ENCODE results near the gene YJEFN3. TPM values are rescaled to one million over a fixed set of nuclear protein-coding genes. Genes with fewer than 3 reads are reported as not detected.

The YJEFN3 gene
- total RNA-seq, 1 experiment from 2014 or later: 16.6 TPM

DNA sequence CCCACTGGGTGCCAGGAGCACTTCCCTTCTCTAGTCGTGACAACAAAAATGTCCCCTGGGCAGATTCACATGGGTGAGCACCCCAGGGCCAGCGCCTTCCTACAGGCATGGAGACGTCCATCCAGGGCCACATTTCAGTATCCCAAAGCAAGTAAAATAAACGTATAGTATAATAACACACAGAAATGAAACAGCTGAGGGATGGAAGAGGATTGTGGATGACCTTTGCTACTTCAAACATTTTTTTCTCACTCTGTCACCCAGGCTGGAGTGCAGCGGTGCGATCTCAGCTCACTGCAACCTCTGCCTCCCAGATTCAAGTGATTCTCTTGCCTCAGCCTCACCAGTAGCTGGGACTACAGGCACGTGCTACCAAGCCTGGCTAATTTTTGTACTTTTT is 37.6 kb downstream of the YJEFN3 start:
- Histone ChIP-seq H3K27ac (ENCODE audit: insufficient read length, low read depth, low read length) (no peak overlapping the region), H4K5ac (ENCODE audit: insufficient read length, low read depth, low read length) (no peak overlapping the region), H3K18ac (ENCODE audit: insufficient read length, low read depth, low read length) (no peak overlapping the region), H3K9ac (ENCODE audit: extremely low read depth, insufficient read length, low read length) (no peak overlapping the region), H3K14ac (ENCODE audit: insufficient read depth, low read length) (no peak overlapping the region), H3K23ac (ENCODE audit: insufficient read length, low read depth, low read length) (no peak overlapping the region), H3K79me1 (ENCODE audit: insufficient read depth, low read depth, low read length, poor library complexity, severe bottlenecking) (no peaks in the 10 kb centered on the region), H2BK120ac (ENCODE audit: low read depth, low read length, poor library complexity, severe bottlenecking) (no peak overlapping the region), H4K91ac (ENCODE audit: insufficient read length, low read depth, low read length) (no peak overlapping the region), H2BK20ac (ENCODE audit: low read depth, low read length, poor library complexity, severe bottlenecking) (no peak overlapping the region), H3K23me2 (ENCODE audit: insufficient read length, low read depth, low read length, poor library complexity, severe bottlenecking) (no peaks in the 10 kb centered on the region), H3K4ac (ENCODE audit: low read depth, low read length) (no peak overlapping the region), H4K20me1 (ENCODE audit: control insufficient read depth, insufficient read depth, insufficient read length) (no peaks in the 10 kb centered on the region), H2BK5ac (ENCODE audit: insufficient read length, low read length) (no peak overlapping the region), H3K56ac (ENCODE audit: insufficient read length, low read depth, low read length) (no peak overlapping the region), H4K8ac (replicated peaks; ENCODE audit: insufficient read length, low read depth, low read length) (no peak overlapping the region), H3K79me2 (ENCODE audit: insufficient read depth, low read length) (no peaks in the 10 kb centered on the region), H2BK12ac (ENCODE audit: insufficient read length, low read depth, low read length) (no peak overlapping the region), H3K4me1 (ENCODE audit: insufficient read depth, low read length) (no peaks in the 10 kb centered on the region), H3T11ph (ENCODE audit: low read length) (no peak overlapping the region), H3K4me2 (ENCODE audit: insufficient read depth, insufficient read length, low read length) (no peak overlapping the region), H2AK5ac (ENCODE audit: insufficient read length, low read length) (no peak overlapping the region), H3K27me3 (ENCODE audit: insufficient read depth, low read length) (no peaks in the 10 kb centered on the region), H2AFZ (ENCODE audit: low read length) (no peak overlapping the region), H3K9me3 (ENCODE audit: control insufficient read depth, low read depth, low read length) (no peaks in the 10 kb centered on the region), H2BK15ac (ENCODE audit: low read depth, low read length) (no peak overlapping the region)
- DNase-seq: no peak
- no peaks in the 10 kb centered on the region for H3K27me3 Mint-ChIP-seq (ENCODE audit: low read depth)
- no peak overlapping the region; a peak in 1 of 7 replicates for H3K27ac Mint-ChIP-seq
- no CpG with 5 or more reads among the region's 7 CpGs for whole genome bisulfite sequencing (ENCODE audit: extremely low coverage, insufficient read length, low lambda C conversion rate)
- no peak overlapping the region for H3K4me3 Mint-ChIP-seq
- TF ChIP-seq, protein P1, sequence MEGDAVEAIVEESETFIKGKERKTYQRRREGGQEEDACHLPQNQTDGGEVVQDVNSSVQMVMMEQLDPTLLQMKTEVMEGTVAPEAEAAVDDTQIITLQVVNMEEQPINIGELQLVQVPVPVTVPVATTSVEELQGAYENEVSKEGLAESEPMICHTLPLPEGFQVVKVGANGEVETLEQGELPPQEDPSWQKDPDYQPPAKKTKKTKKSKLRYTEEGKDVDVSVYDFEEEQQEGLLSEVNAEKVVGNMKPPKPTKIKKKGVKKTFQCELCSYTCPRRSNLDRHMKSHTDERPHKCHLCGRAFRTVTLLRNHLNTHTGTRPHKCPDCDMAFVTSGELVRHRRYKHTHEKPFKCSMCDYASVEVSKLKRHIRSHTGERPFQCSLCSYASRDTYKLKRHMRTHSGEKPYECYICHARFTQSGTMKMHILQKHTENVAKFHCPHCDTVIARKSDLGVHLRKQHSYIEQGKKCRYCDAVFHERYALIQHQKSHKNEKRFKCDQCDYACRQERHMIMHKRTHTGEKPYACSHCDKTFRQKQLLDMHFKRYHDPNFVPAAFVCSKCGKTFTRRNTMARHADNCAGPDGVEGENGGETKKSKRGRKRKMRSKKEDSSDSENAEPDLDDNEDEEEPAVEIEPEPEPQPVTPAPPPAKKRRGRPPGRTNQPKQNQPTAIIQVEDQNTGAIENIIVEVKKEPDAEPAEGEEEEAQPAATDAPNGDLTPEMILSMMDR (conservative IDR thresholded peaks at IDR 0.05): no peak
- H3K9me3 Mint-ChIP-seq: peaks cover 0 to 3% of the 10 kb centered on the region in 2 experiments; a peak in 1 of 5 replicates
- H3K4me1 Mint-ChIP-seq: peaks cover 8 to 13% of the 10 kb centered on the region in 2 experiments; a peak in 3 of 4 replicates
- H3K36me3 Mint-ChIP-seq (ENCODE audit: insufficient read depth in 1 of 3, low read depth in 3 of 3): peaks cover 15 to 21% (median 15%) of the 10 kb centered on the region in 3 experiments

Measured in H9 (cell line).